Liver (tissue), 9 donors: ENCODE data around the gene GPC3. TPM values are rescaled to one million over a fixed set of nuclear protein-coding genes. Genes with fewer than 3 reads are reported as not detected.

ENCODE experiments used
- DNase-seq: peaks from one replicate; pipeline ENCODE4 v3.0.0-alpha.2; 2017; ENCODE audit warnings: low spot score
- H3K27ac ChIP-seq, 2 donors: one replicate each; pipeline ENCODE4 v1.7.0; 2013; ENCODE audit warnings: inconsistent platforms in 2 of 2, low read length in 2 of 2, control low read depth in 1 of 2, low read depth in 1 of 2, mild to moderate bottlenecking in 1 of 2
- H3K27me3 ChIP-seq, 4 donors: one replicate each; pipeline versions ENCODE4 v1.6.1 to v1.7.0; 2013; ENCODE audit warnings: low read length in 3 of 4, inconsistent platforms in 1 of 4, mild to moderate bottlenecking in 1 of 4, moderate library complexity in 1 of 4; ENCODE audit not compliant: control insufficient read depth in 4 of 4, insufficient read depth in 4 of 4
- H3K36me3 ChIP-seq, 4 donors: one replicate each; pipeline versions ENCODE4 v1.6.1 to v1.7.0; 2013; ENCODE audit warnings: low read length in 3 of 4, mild to moderate bottlenecking in 3 of 4, low read depth in 1 of 4, moderate library complexity in 1 of 4; ENCODE audit not compliant: control insufficient read depth in 4 of 4, insufficient read depth in 3 of 4
- H3K4me1 ChIP-seq, 4 donors: one replicate each; pipeline versions ENCODE4 v1.6.1 to v1.7.0; 2013; ENCODE audit warnings: low read length in 3 of 4, mild to moderate bottlenecking in 3 of 4, moderate library complexity in 1 of 4; ENCODE audit not compliant: control insufficient read depth in 4 of 4, insufficient read depth in 4 of 4
- H3K4me3 ChIP-seq, 3 donors: one replicate each; pipeline versions ENCODE4 v1.6.1 to v1.7.0; 2013; ENCODE audit warnings: low read length in 3 of 3, control low read depth in 1 of 3, low read depth in 1 of 3, mild to moderate bottlenecking in 1 of 3
- H3K9ac ChIP-seq, 2 donors: one replicate each; pipeline ENCODE4 v1.7.0; 2013; ENCODE audit warnings: low read length in 2 of 2, mild to moderate bottlenecking in 2 of 2, moderate library complexity in 2 of 2, control low read depth in 1 of 2, low read depth in 1 of 2
- H3K9me3 ChIP-seq, 4 donors: one replicate each; pipeline versions ENCODE4 v1.6.1 to v1.7.0; 2013; ENCODE audit warnings: low read length in 3 of 4; ENCODE audit not compliant: control insufficient read depth in 4 of 4
- ATF3 ChIP-seq: IDR thresholded peaks from 2 replicates; pipeline ENCODE4 v1.6.1; 2016; ENCODE audit warnings: antibody characterized with exemption
- CTCF ChIP-seq: fragments of 150-350 bp; IDR thresholded peaks from 2 replicates; pipeline ENCODE4 v1.5.1; 2017; ENCODE audit warnings: improper control_type of control experiment, low read depth, low read length; ENCODE audit not compliant: missing input control
- EGR1 ChIP-seq, 2 donors: IDR thresholded peaks; 2 replicates each; pipeline ENCODE4 v1.6.1; 2016 to 2018; ENCODE audit warnings: antibody characterized with exemption in 2 of 2, low read depth in 2 of 2
- GABPA ChIP-seq, 2 donors: IDR thresholded peaks in 1 of 2; conservative IDR thresholded peaks in 1 of 2; 2 replicates each; pipeline ENCODE4 v1.6.1; 2016; ENCODE audit warnings: antibody characterized with exemption in 2 of 2, mild to moderate bottlenecking in 1 of 2, moderate library complexity in 1 of 2
- HNF4A ChIP-seq, 2 donors: conservative IDR thresholded peaks; 2 replicates each; pipeline ENCODE4 v1.6.1; 2016; ENCODE audit warnings: antibody characterized with exemption in 2 of 2, mild to moderate bottlenecking in 2 of 2
- HNF4G ChIP-seq: IDR thresholded peaks from 2 replicates; pipeline ENCODE4 v1.6.1; 2016; ENCODE audit warnings: antibody characterized with exemption
- JUND ChIP-seq, 2 donors: IDR thresholded peaks; 2 replicates each; pipeline ENCODE4 v1.6.1; 2016; ENCODE audit warnings: antibody characterized with exemption in 2 of 2
- MAX ChIP-seq: IDR thresholded peaks from 2 replicates; pipeline ENCODE4 v1.6.1; 2016; ENCODE audit warnings: antibody characterized with exemption
- NR2F2 ChIP-seq: IDR thresholded peaks from 2 replicates; pipeline ENCODE4 v1.6.1; 2016; ENCODE audit warnings: antibody characterized with exemption
- RAD21 ChIP-seq, 2 donors: IDR thresholded peaks; 2 replicates each; pipeline ENCODE4 v1.6.1; 2016; ENCODE audit warnings: antibody characterized with exemption in 2 of 2, mild to moderate bottlenecking in 2 of 2
- RXRA ChIP-seq, 2 donors: IDR thresholded peaks; 2 replicates each; pipeline ENCODE4 v1.6.1; 2017 to 2018; ENCODE audit warnings: antibody characterized with exemption in 2 of 2, mild to moderate bottlenecking in 1 of 2
- SP1 ChIP-seq: IDR thresholded peaks from 2 replicates; pipeline ENCODE4 v1.6.1; 2018; ENCODE audit warnings: antibody characterized with exemption, mild to moderate bottlenecking
- TAF1 ChIP-seq: conservative IDR thresholded peaks from 2 replicates; pipeline ENCODE4 v1.6.1; 2016; ENCODE audit warnings: antibody characterized with exemption, mild to moderate bottlenecking
- YY1 ChIP-seq: IDR thresholded peaks from 2 replicates; pipeline ENCODE4 v1.6.1; 2016; ENCODE audit warnings: antibody characterized with exemption, mild to moderate bottlenecking
- ZBTB33 ChIP-seq: IDR thresholded peaks from 2 replicates; pipeline ENCODE4 v1.6.1; 2016; ENCODE audit warnings: antibody characterized with exemption
- WGBS: extraction: QIAGEN DNeasy Blood & Tissue Kit; methylation state at CpG from one replicate; pipeline ENCODE4 v1.1.7; 2013; 5-methylcytosine and 5-hydroxymethylcytosine counted together
- polyA plus RNA-seq, 2 donors: library from polyadenylated mRNA; stranded (reverse) in 1 of 2; unstranded in 1 of 2; fragments of 200-250 nt in 1 of 2; fragments of >200 nt in 1 of 2; fragmentation: Nextera tagmentation in 1 of 2; extraction: Ambion mirVana in 1 of 2; gene quantifications; one replicate each; pipeline versions ENCODE4 v1.2.1 to v1.2.3, GENCODE V29; 2013 to 2015
- total RNA-seq, 2 donors: library from RNA; depleted of rRNA; stranded (reverse); fragments of >200 nt; gene quantifications; one replicate each; pipeline ENCODE4 v1.2.3, GENCODE V29; 2014
- donor health status: healthy.
- donor health status: healthy.
- donor health status: healthy.
- donor health status: healthy.
- donor health status: healthy.

GPC3 gene
- total and polyA plus RNA-seq, 4 donors = 0.40 to 1,133 (median 1.5) TPM

- no peak for DNase-seq
- H3K27ac ChIP-seq = no peak overlapping the region
- no peaks in the 10 kb centered on the region for H3K4me1 ChIP-seq
- no peak overlapping the region for H3K9ac ChIP-seq
- no peak overlapping the region for H3K4me3 ChIP-seq
- no peaks in the 10 kb centered on the region for H3K27me3 ChIP-seq
- 74% methylated on average over 4 of the region's 4 CpGs for WGBS
- no peaks in the 10 kb centered on the region for H3K9me3 ChIP-seq
- TF ChIP-seq HNF4G = no peak
- no peak for TF ChIP-seq NR2F2
- no peak for TF ChIP-seq RXRA (IDR thresholded peaks at IDR 0.05)
- no peak for TF ChIP-seq YY1
- no peaks in the 10 kb centered on the region for H3K36me3 ChIP-seq
These were observed 399.0 kb downstream of the GPC3 start for GRCh38 chrX:133586443-133586842.

- H3K27ac ChIP-seq = no peak overlapping the region
- H3K9ac ChIP-seq = no peak overlapping the region
- 85% methylated on average over 2 of the region's 2 CpGs for WGBS
- TF ChIP-seq NR2F2 (no peak), MAX (no peak), RXRA (IDR thresholded peaks at IDR 0.05) (no peak), GABPA (IDR thresholded peaks at IDR 0.05 in 1 of 2, conservative IDR thresholded peaks at IDR 0.05 in 1 of 2) (no peak), EGR1 (IDR thresholded peaks at IDR 0.05; ENCODE audit: low read depth in 2 of 2) (no peak), ZBTB33 (no peak), JUND (IDR thresholded peaks at IDR 0.05) (no peak), CTCF (no peak), SP1 (no peak), RAD21 (IDR thresholded peaks at IDR 0.05) (no peak), TAF1 (no peak)
- no peaks in the 10 kb centered on the region for H3K27me3 ChIP-seq
- H3K9me3 ChIP-seq = no peaks in the 10 kb centered on the region
- DNase-seq = no peak
- no peak overlapping the region for H3K4me3 ChIP-seq
- no peaks in the 10 kb centered on the region for H3K36me3 ChIP-seq
- H3K4me1 ChIP-seq = no peaks in the 10 kb centered on the region
These were observed 401.6 kb downstream of the GPC3 start for GRCh38 chrX:133583825-133584224.

GRCh38 chrX:133580625-133581024, 404.8 kb downstream of the GPC3 start:
- WGBS = 70% methylated on average over 3 of the region's 3 CpGs
- Histone ChIP-seq H3K4me3 (no peak overlapping the region), H3K9ac (no peak overlapping the region), H3K9me3 (no peaks in the 10 kb centered on the region), H3K27me3 (no peaks in the 10 kb centered on the region), H3K4me1 (no peaks in the 10 kb centered on the region), H3K27ac (no peak overlapping the region), H3K36me3 (no peaks in the 10 kb centered on the region)
- no peak for DNase-seq
- TF ChIP-seq NR2F2 = no peak
- TF ChIP-seq YY1 = no peak
- no peak for TF ChIP-seq CTCF
- no peak for TF ChIP-seq SP1
- TF ChIP-seq JUND (IDR thresholded peaks at IDR 0.05) = no peak
- TF ChIP-seq ATF3 = no peak
- TF ChIP-seq HNF4A (conservative IDR thresholded peaks at IDR 0.05) = no peak
- TF ChIP-seq ZBTB33 = no peak
- no peak for TF ChIP-seq TAF1
